PFSK-1 (cell line): ENCODE measurements around the gene DTX3.

Experiments used
- FOXP2 ChIP-seq: optimal IDR thresholded peaks from 2 replicates; pipeline ENCODE3; 2011; ENCODE audit warnings: borderline replicate concordance, control low read depth, inconsistent platforms; ENCODE audit not compliant: insufficient read depth; ENCODE audit errors: extremely low read length, extremely low read depth
- POLR2AphosphoS5 ChIP-seq: IDR thresholded peaks from 2 replicates; pipeline ENCODE4 v1.6.1; 2012; ENCODE audit warnings: low read depth, mild to moderate bottlenecking, control low read depth, low read length, moderate library complexity
- REST ChIP-seq, 2 experiments: IDR thresholded peaks; 2 replicates each; pipeline versions ENCODE4 v1.6.1 to v1.8.0; 2011 to 2012; ENCODE audit warnings: low read depth in 2 of 2, low read length in 2 of 2, control low read depth in 1 of 2, inconsistent platforms in 1 of 2, mild to moderate bottlenecking in 1 of 2, moderate library complexity in 1 of 2; ENCODE audit not compliant: insufficient read depth in 1 of 2
- SIN3A ChIP-seq: IDR thresholded peaks from 2 replicates; pipeline ENCODE4 v1.6.1; 2012; ENCODE audit warnings: mild to moderate bottlenecking, low read length, moderate library complexity, borderline replicate concordance; ENCODE audit not compliant: insufficient read depth
- TAF1 ChIP-seq: IDR thresholded peaks from 2 replicates; pipeline ENCODE4 v1.6.1; 2012; ENCODE audit warnings: low read length, control low read depth, borderline replicate concordance; ENCODE audit not compliant: insufficient read depth

GRCh38 chr12:57606399-57606798, 1.8 kb downstream of the DTX3 start:
- TF ChIP-seq REST (IDR thresholded peaks at IDR 0.05; ENCODE audit: insufficient read depth in 1 of 2, low read depth in 2 of 2, low read length in 2 of 2) (no peak), POLR2AphosphoS5 (no peak), FOXP2 (no peak), TAF1 (no peak), SIN3A (no peak)
